HG03139 (cell line): ENCODE measurements around the gene COX17.
"Not testable (repeated sequence)": the region's sequence is repeated elsewhere in the genome, so short reads cannot be mapped to it uniquely, and the experiment has no call there.

ENCODE experiments used
- ATAC-seq: cut with Tn5 transposase; IDR thresholded peaks from one replicate; pipeline ENCODE4 v1.9.1; 2021; ENCODE audit not compliant: unreplicated experiment

Gene COX17

DNA sequence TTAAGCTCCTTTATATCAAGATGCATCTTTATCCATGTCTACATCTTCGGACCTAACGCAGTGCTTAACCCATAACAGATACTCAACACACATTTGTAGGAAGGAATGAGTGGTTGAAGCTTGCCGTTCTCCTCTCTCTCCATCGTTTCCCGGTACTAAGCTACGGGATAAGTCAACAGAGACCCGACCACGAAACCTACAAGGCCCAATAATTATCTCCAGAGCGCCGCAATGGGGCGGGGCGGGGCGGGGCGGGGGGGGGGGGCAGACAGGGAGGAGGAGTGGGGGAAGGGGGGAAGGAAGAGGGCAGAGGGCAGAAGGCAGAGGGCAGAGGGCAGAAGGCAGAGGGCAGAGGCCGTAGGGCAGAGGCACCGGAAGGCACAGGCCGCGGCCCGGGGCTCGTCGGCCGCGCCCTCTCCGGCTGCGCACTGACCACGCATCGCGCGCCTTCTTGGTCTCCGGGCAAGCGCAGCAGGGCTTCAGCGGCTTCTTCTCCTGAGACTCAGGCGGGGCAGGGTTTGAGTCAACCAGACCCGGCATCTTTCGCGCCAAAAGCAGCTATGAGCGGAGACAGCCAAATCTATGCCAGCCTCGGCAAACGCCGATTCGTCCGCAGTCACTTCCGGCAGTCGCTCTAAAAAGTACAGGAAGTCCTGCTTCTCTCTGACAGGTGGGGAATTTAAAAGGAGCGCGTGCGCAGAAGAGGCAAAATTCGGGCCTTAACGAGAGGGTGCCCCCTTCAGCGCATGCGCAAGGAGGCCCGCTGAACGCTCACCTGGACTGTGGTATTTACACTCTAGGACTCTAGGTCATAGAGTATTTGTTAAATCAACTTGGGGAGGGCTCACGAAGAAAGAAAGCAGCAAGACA is at the start of gene COX17:
Gene COX17 (minus strand): TSS at position 636 of the 870 bp plus-strand sequence. CDS start 96 bp downstream, at position 540.
- peak; percentile 84 for ATAC-seq

DNA sequence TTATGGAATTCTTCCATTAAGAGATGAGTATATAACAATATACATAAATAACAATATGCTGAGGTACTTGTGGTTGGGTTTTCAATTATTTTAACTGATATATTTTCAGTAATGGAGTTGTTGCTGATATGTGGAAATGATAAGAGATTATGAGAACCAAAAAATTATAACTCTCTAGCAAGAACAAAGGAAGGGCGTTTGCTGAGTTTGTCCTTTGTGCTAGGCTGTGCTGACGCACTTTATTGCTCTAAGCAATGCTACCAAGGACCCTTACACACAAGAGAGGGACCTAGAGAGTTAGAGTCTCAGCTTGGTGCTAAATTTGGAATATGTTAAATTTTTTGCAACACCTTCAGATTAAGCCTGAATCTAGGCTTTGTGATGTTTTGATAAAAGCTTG is 49.7 kb upstream of the COX17 start:
- no peak for ATAC-seq

DNA sequence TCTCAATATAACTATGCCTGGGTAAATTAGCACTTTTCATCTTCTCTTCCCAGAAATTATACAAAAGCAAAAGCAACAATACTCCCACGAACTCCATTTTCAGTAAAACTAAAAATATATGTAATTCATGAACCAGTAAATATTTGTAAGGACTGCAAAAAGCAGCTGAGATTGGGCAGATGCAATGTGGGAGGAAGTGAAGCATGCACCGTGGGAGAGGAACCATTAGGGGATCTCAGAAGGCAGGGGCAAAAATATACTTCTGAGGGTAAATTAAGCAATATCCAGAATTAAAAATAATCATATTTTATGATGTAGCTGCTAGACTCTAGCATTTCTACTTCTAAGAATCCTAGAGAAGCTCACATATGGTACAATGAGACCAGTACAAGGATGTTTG is 45.8 kb upstream of the COX17 start:
- ATAC-seq, result no peak

DNA sequence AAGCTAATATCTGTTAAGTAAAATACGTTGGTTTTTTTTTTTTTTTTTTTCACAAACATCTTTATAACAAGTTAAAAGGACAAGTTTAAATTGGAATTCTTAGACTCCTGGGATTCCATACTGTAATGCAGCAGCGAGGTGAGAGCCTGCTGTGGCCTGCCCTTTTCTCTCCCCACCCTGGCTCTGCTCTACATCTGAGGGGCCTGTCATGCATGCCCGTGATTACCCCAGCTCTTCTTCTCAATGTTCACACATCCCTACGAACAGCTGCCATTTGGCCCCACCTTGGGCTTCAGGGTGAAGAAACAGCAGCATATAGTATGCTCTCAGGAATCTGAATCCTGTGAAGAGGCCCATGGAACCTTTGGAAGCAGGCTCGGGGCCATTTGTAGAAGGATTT is 40.3 kb upstream of the COX17 start:
- no peak for ATAC-seq

- no peak for ATAC-seq
Measured at GRCh38 chr3:119716998-119717397, 39.8 kb upstream of the COX17 start.

DNA sequence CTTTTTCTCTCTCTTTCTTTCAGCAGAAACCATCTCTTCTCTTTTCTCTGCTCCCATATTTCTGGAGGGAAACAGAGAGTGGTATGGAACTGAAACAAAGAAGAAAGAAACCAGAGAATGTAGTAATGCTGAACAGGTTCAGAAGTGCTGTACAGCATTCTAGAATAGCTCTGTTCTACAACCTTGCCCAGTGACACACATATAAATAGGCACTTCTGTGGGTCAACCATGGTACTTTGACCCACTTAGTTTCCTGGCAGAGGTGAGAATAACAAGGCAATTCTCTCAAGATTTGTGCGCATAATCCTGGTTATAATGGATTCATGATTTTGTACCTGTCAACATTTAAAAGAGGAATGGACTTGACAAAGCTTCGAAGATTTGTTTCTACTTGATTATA is 37.9 kb upstream of the COX17 start:
- ATAC-seq, result no peak

- no peak for ATAC-seq
Measured at GRCh38 chr3:119703820-119704531, 26.8 kb upstream of the COX17 start.

DNA sequence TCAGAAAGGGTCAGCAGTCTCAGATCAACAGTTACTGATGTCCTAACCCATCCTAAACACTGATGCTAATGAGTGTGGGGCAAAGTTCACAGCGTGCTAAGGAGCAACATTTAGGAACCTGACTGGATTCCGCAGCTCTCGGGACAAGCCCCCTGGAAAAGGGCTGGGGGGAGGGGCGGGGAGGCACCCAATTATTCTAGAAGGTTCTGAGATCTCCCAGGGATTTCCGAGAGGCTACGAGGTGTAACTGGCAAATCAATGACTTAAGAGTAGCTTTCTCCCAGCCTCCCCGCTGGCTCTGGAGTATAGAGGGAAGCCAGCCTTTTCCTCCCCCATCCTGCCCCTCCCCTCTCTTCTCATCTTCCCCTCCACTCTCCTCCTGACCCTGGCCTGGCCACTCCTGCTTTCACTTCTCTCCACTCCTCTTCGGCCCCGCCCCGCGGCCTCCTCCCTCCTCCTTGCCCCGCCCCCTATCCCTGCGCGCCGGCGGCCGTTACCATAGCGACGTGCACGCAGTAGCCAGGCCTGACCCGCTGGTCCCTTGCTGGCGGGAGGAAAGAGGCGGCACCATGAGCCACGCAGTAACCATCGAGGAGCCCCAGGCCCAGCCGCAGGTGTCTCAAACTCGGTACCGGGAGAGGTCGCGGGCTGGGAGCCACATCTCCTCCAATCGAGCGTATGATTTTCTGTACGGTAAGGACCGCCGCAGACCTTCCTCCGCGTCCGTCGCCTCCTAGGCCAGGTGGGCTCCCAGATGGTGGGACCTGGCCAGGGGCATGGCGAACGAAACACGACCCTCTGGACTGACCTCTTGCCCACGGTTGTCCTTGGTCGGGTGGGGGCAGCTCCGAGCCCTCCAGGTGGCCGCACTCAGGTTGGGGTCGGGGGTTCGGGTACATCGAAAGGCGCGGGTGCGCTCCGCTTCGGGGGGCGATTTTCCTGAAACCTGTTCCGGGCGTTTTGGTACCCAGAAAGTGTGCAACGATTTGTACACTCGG is 25.6 kb upstream of the COX17 start, which contains the start of gene CFAP91:
Gene CFAP91 (plus strand): TSS at position 493 of the 998 bp plus-strand sequence. CDS start 77 bp downstream, at position 570.
- peak; percentile 93 for ATAC-seq

DNA sequence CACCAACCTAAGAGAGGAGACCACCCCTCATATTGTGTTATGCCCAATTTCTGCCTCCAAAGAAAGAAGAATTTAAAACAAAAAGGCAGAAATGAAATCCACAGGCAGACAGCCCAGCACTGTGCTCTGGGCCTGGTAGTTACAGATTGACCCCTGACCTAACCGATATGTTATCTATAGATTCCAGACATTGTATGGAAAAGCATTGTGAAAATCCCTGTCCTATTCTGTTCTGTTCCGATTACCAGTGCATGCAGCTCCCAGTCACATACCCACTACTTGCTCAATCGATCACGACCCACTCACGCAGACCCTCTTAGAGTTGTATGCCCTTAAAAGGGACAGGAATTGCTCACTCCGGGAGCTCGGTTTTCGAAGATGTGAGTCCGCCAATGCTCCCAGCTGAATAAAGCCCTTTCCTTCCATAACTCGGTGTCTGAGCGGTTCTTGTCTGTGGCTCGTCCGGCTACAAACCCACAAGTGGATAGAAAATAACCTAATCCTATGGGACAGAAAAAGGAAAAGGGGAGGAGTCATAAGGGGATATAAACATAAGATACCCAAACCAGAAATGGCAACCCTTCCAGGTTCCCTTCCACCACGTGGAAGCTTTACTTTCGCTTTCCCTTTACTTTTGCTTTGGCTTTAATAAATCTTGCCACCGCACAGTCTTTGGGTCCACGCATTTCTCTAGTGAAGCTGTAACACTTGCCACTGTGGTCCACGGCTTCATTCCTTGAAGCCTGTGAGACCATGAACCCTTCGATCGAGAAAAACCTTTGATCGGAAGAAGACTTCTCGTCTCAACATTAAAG is 23.9 kb upstream of the COX17 start:
- no peak for ATAC-seq

DNA sequence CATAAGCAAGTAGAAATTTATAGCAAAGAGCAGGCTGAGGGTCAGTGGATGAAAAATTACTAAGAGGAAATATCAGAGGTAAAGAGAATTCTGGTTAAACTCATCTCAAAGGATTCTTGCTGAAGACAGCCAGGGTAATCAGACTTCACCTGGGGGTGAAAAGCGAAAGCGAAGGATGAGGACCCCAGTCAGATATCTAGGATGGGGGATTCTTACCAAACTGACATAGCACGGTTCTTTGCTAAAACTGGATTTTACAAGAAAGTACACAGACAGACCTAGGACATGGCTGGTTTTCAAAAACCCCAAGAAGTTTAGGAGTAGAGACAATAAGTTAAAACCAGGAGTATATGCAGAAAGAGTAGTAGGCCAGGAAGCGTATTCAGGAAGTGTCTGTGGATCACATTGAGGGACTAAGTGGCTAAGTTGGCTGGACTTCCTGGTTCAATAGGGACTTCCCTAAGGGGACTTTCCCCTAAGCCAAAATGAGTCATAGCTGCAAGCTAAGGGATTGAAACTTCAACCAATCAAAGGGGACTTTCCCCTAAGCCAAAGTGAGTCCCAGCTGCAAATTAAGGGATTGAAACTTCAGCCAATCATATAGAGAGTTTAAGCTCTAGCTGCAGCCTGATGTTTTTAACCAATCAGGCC is 23.2 kb upstream of the COX17 start:
- no peak for ATAC-seq

DNA sequence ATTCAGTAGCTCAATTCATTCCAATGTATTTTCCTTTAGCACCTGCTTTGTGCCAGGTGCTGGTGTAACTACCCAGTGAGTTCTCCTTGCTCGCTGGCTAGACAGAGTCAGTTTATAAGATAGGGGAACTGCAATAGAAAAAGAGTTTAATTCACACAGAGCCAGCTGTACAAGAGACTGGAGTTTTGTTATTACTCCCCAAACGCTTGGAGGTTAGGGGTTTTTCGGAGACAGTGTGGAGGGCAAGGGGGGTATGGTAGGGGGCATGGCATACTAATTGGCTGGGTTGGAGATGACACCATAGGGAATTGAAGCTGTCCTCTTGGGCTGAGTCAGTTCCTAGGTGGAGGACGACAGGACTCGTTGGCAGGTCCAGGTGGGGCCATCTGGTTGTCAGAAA is 20.2 kb upstream of the COX17 start:
- ATAC-seq, result no peak

GRCh38 chr3:119695480-119695879 is 18.3 kb upstream of the COX17 start:
- ATAC-seq, result no peak

GRCh38 chr3:119690043-119690656 is 12.9 kb upstream of the COX17 start:
- ATAC-seq, result no peak

DNA sequence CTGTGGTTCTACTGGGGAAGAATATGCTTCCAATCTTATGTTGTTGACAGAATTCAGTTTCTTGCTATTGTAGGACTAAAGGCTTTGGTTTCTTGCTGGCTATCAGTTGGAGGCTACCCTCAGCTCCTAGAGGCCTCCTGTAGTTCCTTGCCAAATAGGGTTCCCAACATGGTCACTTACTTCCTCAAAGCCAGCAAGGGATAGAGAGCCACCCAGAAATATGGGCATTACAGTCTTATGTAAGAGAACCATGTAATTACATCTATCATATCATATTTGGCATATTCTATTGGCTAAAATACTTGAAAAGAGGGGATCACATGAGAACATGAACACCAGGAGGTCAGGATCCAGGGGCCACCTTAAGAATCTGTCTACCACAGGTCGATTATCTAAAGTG is 6.2 kb upstream of the COX17 start:
- ATAC-seq, result no peak

GRCh38 chr3:119681279-119681678 is 4.1 kb upstream of the COX17 start:
- peak; percentile 33 for ATAC-seq

DNA sequence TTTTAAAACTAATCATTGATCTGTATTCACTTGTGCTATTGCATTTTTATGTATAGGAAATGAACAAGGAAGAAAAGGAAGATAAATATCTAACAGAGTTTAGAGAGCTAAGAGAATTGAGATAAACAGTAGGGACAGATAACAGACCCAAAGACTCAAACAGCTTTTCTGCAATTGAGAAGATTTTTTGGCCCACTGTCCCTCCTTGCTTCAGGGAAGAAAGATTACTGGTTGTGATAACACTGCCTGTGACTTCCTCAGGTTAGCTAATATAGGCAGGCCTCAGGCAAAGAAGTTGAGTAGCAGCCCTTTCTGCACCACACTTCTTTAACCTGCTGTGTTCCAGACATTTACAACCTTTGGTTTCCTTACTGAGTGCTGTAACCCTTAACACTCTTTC is 2.7 kb upstream of the COX17 start:
- ATAC-seq, result no peak

GRCh38 chr3:119678209-119678608 is 1.0 kb upstream of the COX17 start:
- not testable (repeated sequence) for ATAC-seq

DNA sequence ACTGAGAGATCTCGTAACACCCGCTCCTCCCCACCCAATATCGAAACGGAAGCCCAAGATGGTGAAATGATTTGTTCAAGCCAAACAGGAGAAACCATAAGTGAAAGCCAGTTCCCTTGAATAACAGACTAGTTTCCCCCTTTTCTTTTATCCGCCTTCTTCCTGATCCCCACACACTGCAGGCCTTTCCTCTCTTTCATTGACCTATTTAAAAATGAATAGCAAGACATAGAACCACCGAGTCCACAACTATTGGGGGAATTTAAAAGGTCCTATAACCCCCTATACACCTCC is 382 bp upstream of the COX17 start:
- no peak for ATAC-seq

DNA sequence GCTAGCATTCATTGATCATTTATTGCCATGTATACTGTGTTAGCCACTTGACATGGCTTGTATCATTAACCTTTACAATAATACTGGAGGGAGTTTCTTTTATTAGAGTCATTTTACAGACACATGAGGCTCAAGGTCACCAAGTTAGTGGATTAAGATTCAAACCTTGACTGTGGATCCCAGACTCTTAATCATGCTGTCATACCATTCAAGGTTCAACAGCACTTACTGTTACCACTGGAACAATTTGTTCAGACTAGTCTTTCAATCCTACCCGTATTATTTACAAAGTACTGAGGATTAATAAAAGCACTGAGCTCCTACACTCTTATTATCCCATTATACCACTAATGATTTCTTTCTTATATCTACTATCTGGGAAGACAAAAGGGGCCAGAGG is 1.2 kb downstream of the COX17 start:
- ATAC-seq, result no peak
